Measurements from ENCODE around the gene CADPS2.

GRCh38 chr7:122425731-122426130 lies 460.5 kb downstream of the CADPS2 start:
- TF ChIP-seq CTCF (IDR thresholded peaks at IDR 0.05), result no peak
- no peak for TF ChIP-seq POLR2A (IDR thresholded peaks at IDR 0.05)
